Upper lobe of left lung (tissue), 4 donors: Measurements from ENCODE around the gene ASTN2.

ENCODE experiments used
- EP300 ChIP-seq, 4 donors: sonication (generic); formaldehyde crosslinking; IDR thresholded peaks; one replicate each; pipeline ENCODE4 v1.5.1; 2017; ENCODE audit warnings: antibody characterized with exemption in 4 of 4, control low read depth in 2 of 4
- TF ChIP-seq, protein P1 (sequence below), 6 experiments: fragments of 450-650 bp in 4 of 6; fragments of 200-600 bp in 2 of 6; sonication (generic) in 2 of 6; IDR thresholded peaks; one replicate each; pipeline ENCODE4 v1.5.1; 2016 to 2019; ENCODE audit warnings: antibody characterized with exemption in 6 of 6

DNA sequence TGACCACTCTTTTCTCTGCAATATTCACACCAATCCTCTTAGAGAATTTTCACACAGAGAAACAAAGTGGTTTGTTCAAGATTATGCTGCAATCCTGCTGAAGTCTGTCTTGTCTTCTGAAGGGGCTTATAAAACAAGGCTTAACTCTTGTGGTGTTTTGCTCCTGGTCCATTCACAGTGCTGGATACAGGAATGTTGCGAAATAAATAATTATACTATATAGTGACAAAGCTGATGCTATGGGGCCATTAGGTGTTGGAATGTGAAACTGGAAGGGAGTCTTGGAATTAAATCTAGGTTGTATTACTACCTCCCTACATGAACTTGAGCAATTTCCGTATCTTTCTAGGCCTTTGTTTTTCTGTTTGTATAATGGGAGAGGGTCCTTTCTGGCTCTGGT lies 557.5 kb downstream of the ASTN2 start:
- TF ChIP-seq, protein P1, sequence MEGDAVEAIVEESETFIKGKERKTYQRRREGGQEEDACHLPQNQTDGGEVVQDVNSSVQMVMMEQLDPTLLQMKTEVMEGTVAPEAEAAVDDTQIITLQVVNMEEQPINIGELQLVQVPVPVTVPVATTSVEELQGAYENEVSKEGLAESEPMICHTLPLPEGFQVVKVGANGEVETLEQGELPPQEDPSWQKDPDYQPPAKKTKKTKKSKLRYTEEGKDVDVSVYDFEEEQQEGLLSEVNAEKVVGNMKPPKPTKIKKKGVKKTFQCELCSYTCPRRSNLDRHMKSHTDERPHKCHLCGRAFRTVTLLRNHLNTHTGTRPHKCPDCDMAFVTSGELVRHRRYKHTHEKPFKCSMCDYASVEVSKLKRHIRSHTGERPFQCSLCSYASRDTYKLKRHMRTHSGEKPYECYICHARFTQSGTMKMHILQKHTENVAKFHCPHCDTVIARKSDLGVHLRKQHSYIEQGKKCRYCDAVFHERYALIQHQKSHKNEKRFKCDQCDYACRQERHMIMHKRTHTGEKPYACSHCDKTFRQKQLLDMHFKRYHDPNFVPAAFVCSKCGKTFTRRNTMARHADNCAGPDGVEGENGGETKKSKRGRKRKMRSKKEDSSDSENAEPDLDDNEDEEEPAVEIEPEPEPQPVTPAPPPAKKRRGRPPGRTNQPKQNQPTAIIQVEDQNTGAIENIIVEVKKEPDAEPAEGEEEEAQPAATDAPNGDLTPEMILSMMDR (IDR thresholded peaks at IDR 0.05), result no peak
- TF ChIP-seq EP300 (IDR thresholded peaks at IDR 0.05), result no peak
